Endothelial cell of umbilical vein (primary cell): ENCODE measurements around the gene KLK8. TPM values are rescaled to one million over a fixed set of nuclear protein-coding genes. Genes with fewer than 3 reads are reported as not detected.
"Not testable (repeated sequence)": the region's sequence is repeated elsewhere in the genome, so short reads cannot be mapped to it uniquely, and the experiment has no call there.

ENCODE experiments used
- BruUV-seq: library from RNA; stranded (reverse); fragments of 400-500 nt; replicated peaks from 2 replicates; lab custom pipeline; 2021; lab: Mats Ljungman, UMichigan
- CTCF ChIA-PET: fragments of 300-600, 350-600 bp; sonication (Branson Sonifier 250); formaldehyde crosslinking; loops from one replicate; lab custom pipeline; 2021; ENCODE audit warnings: antibody characterized with exemption, inconsistent platforms; lab: Charles Lee
- POLR2A ChIA-PET: fragments of 300-600, 350-600 bp; sonication (Branson Sonifier 250); formaldehyde crosslinking; loops from one replicate; lab custom pipeline; 2021; ENCODE audit warnings: antibody characterized with exemption, inconsistent platforms; lab: Charles Lee
- DNase-seq: peaks from one replicate; pipeline ENCODE4 v3.0.0-alpha.2; 2011; ENCODE audit warnings: low read depth, low spot score
- FAIRE-seq: peaks from 2 replicates; lab custom pipeline; 2011; peaks lifted over from hg19 to GRCh38; lab: Jason Lieb, UNC
- H2AFZ ChIP-seq: 2 replicates; pipeline ENCODE4 v1.6.0; 2012; ENCODE audit warnings: low read depth, low read length, control low read depth, inconsistent platforms
- H3K27ac ChIP-seq: 2 replicates; pipeline ENCODE4 v1.5.1; 2011; ENCODE audit warnings: low read depth, mild to moderate bottlenecking, control low read depth, low read length, moderate library complexity; ENCODE audit not compliant: insufficient read depth
- H3K27me3 ChIP-seq, 2 experiments: 2 replicates each; pipeline versions ENCODE4 v1.6.0 to v1.6.1; 2011; ENCODE audit warnings: low read length in 2 of 2, mixed read lengths in 1 of 2; ENCODE audit not compliant: control insufficient read depth in 2 of 2, insufficient read depth in 2 of 2
- H3K36me3 ChIP-seq, 2 experiments: 2 replicates in 1 of 2; 3 replicates in 1 of 2; pipeline ENCODE4 v1.5.1; 2011; ENCODE audit warnings: low read length in 2 of 2, mild to moderate bottlenecking in 1 of 2, moderate library complexity in 1 of 2; ENCODE audit not compliant: control insufficient read depth in 2 of 2, insufficient read depth in 2 of 2; ENCODE audit errors: extremely low read depth in 1 of 2
- H3K4me1 ChIP-seq: 3 replicates; pipeline ENCODE4 v1.5.1; 2011; ENCODE audit warnings: mild to moderate bottlenecking, low read length; ENCODE audit not compliant: control insufficient read depth, insufficient read depth; ENCODE audit errors: extremely low read depth
- H3K4me2 ChIP-seq: 2 replicates; pipeline ENCODE4 v1.6.1; 2011; ENCODE audit warnings: low read length, control low read depth, mixed read lengths; ENCODE audit not compliant: insufficient read depth
- H3K4me3 ChIP-seq, 3 experiments: fragments of 200-600 bp in 1 of 3; sonication (generic), shearing (Covaris generic) in 1 of 3; replicated peaks in 1 of 3; 2 replicates each; pipeline ENCODE4 v1.5.1; 2011 to 2016; ENCODE audit warnings: control low read depth in 3 of 3, low read length in 3 of 3, mild to moderate bottlenecking in 2 of 3, inconsistent platforms in 1 of 3, low read depth in 1 of 3, moderate library complexity in 1 of 3; ENCODE audit not compliant: insufficient read depth in 1 of 3
- H3K79me2 ChIP-seq: 2 replicates; pipeline ENCODE4 v1.6.0; 2012; ENCODE audit warnings: low read length, inconsistent platforms; ENCODE audit not compliant: control insufficient read depth, insufficient read depth
- H3K9ac ChIP-seq: replicated peaks from 2 replicates; pipeline ENCODE3; 2011; ENCODE audit warnings: low read length, control low read depth; ENCODE audit not compliant: insufficient read depth; ENCODE audit errors: extremely low read depth
- H3K9me1 ChIP-seq: replicated peaks from 3 replicates; pipeline ENCODE4 v1.6.0; 2011; ENCODE audit warnings: mild to moderate bottlenecking, low read length; ENCODE audit not compliant: control insufficient read depth, insufficient read depth; ENCODE audit errors: extremely low read depth
- H3K9me3 ChIP-seq: replicated peaks from 2 replicates; pipeline ENCODE4 v1.5.1; 2012; ENCODE audit warnings: low read length, inconsistent platforms; ENCODE audit not compliant: control insufficient read depth, insufficient read depth
- H4K20me1 ChIP-seq: replicated peaks from 2 replicates; pipeline ENCODE3; 2011; ENCODE audit warnings: mild to moderate bottlenecking, low read length; ENCODE audit not compliant: control insufficient read depth, insufficient read depth; ENCODE audit errors: extremely low read depth
- EZH2 ChIP-seq: IDR thresholded peaks from 2 replicates; pipeline ENCODE4 v1.6.1; 2012; ENCODE audit warnings: borderline replicate concordance, low read depth, mild to moderate bottlenecking, moderate library complexity, low read length, inconsistent platforms; ENCODE audit not compliant: severe bottlenecking
- FOS ChIP-seq: IDR thresholded peaks from 2 replicates; pipeline ENCODE4 v1.6.1; 2011; ENCODE audit warnings: mild to moderate bottlenecking, low read length, moderate library complexity, borderline replicate concordance; ENCODE audit not compliant: insufficient read depth
- GATA2 ChIP-seq: IDR thresholded peaks from 2 replicates; pipeline ENCODE4 v1.7.0; 2011; ENCODE audit warnings: low read depth, mild to moderate bottlenecking, moderate library complexity, mixed read lengths, low read length; ENCODE audit not compliant: insufficient read length, insufficient read depth
- JUN ChIP-seq: IDR thresholded peaks from 2 replicates; pipeline ENCODE4 v1.6.1; 2011; ENCODE audit warnings: borderline replicate concordance, low read depth; ENCODE audit not compliant: insufficient read length, insufficient read depth
- MYC ChIP-seq: IDR thresholded peaks from one replicate; pipeline ENCODE4 v1.6.1; 2011; ENCODE audit warnings: mild to moderate bottlenecking, low read depth, low read length
- POLR2A ChIP-seq: IDR thresholded peaks from 2 replicates; pipeline ENCODE4 v1.6.1; 2012; ENCODE audit warnings: low read depth, mild to moderate bottlenecking, control low read depth, low read length
- POLR2AphosphoS5 ChIP-seq: IDR thresholded peaks from 2 replicates; pipeline ENCODE4 v1.6.1; 2012; ENCODE audit warnings: low read depth, mild to moderate bottlenecking, control low read depth, low read length, moderate library complexity; ENCODE audit not compliant: insufficient read depth
- dilution Hi-C: fragments of 300-500 bp; cut with MboI; formaldehyde crosslinking; loops from one replicate; pipeline ENCODE4 v1.15.0; 2019; ENCODE audit warnings: low sequenced_read_pairs; ENCODE audit not compliant: extremely low pct_ligation_motif_present
- intact Hi-C: fragments of 100-400 bp; cut with micrococcal nuclease; formaldehyde crosslinking; loops from one replicate; pipeline ENCODE4 v1.10.0; 2022
- polyA plus RNA-seq, 4 experiments: library from polyadenylated mRNA; depleted of rRNA in 3 of 4; stranded (reverse) in 3 of 4; unstranded in 1 of 4; fragments of >200 nt; gene quantifications; 2 replicates each; pipeline versions ENCODE4 v1.2.1 to v1.2.3, GENCODE V29; 2011 to 2012; ENCODE audit warnings: missing spikeins in 1 of 4
- total RNA-seq: library from RNA; stranded (reverse); gene quantifications from 2 replicates; pipeline ENCODE4 v1.2.3, GENCODE V29; 2021
- TF ChIP-seq, protein P1 (sequence below), 2 donors: IDR thresholded peaks; 1 replicate in 1 of 2; 2 replicates in 1 of 2; pipeline ENCODE4 v1.5.1; 2011; ENCODE audit warnings: low read length in 2 of 2, mild to moderate bottlenecking in 2 of 2, moderate library complexity in 2 of 2, control low read depth in 1 of 2, inconsistent platforms in 1 of 2, low read depth in 1 of 2; ENCODE audit not compliant: insufficient read depth in 1 of 2; ENCODE audit errors: extremely low read depth in 1 of 2
- TF ChIP-seq, protein P2 (sequence below): IDR thresholded peaks from 2 replicates; pipeline ENCODE4 v1.6.1; 2011; ENCODE audit not compliant: insufficient read depth, insufficient read length

Gene KLK8
- total and polyA plus RNA-seq, 2 donors (not counting 3 experiments of a cell fraction or from before 2014, with no cell fraction given): not detected

GRCh38 chr19:50972795-50973376, 28.5 kb downstream of the KLK8 start:
- CTCF ChIA-PET: no interaction called here
- DNase-seq: no peak
- BruUV-seq: no TSS peak
- Histone ChIP-seq H3K4me1 (no peaks in the 10 kb centered on the region), H2AFZ (no peak overlapping the region), H3K9me1 (no peaks in the 10 kb centered on the region), H3K9ac (no peak overlapping the region), H3K79me2 (no peaks in the 10 kb centered on the region), H3K27me3 (no peaks in the 10 kb centered on the region), H3K4me3 (no peak overlapping the region), H3K9me3 (no peaks in the 10 kb centered on the region), H3K4me2 (no peak overlapping the region), H3K27ac (no peak overlapping the region), H4K20me1 (no peaks in the 10 kb centered on the region), H3K36me3 (no peaks in the 10 kb centered on the region)
- dilution Hi-C loops: no loop called here
- FAIRE-seq: no peak
- no peak for TF ChIP-seq POLR2AphosphoS5
- no peak for TF ChIP-seq MYC
- no peak for TF ChIP-seq GATA2
- no peak for TF ChIP-seq POLR2A
- TF ChIP-seq, protein P1, sequence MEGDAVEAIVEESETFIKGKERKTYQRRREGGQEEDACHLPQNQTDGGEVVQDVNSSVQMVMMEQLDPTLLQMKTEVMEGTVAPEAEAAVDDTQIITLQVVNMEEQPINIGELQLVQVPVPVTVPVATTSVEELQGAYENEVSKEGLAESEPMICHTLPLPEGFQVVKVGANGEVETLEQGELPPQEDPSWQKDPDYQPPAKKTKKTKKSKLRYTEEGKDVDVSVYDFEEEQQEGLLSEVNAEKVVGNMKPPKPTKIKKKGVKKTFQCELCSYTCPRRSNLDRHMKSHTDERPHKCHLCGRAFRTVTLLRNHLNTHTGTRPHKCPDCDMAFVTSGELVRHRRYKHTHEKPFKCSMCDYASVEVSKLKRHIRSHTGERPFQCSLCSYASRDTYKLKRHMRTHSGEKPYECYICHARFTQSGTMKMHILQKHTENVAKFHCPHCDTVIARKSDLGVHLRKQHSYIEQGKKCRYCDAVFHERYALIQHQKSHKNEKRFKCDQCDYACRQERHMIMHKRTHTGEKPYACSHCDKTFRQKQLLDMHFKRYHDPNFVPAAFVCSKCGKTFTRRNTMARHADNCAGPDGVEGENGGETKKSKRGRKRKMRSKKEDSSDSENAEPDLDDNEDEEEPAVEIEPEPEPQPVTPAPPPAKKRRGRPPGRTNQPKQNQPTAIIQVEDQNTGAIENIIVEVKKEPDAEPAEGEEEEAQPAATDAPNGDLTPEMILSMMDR (IDR thresholded peaks at IDR 0.05; ENCODE audit: extremely low read depth in 1 of 2, insufficient read depth in 1 of 2, low read depth in 1 of 2, low read length in 2 of 2): no peak
- TF ChIP-seq, protein P2, sequence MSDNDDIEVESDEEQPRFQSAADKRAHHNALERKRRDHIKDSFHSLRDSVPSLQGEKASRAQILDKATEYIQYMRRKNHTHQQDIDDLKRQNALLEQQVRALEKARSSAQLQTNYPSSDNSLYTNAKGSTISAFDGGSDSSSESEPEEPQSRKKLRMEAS: no peak
- TF ChIP-seq JUN: no peak
- TF ChIP-seq FOS: no peak
- TF ChIP-seq EZH2: no peak
- POLR2A ChIA-PET: no interaction called here
- intact Hi-C loops: no loop called here

DNA sequence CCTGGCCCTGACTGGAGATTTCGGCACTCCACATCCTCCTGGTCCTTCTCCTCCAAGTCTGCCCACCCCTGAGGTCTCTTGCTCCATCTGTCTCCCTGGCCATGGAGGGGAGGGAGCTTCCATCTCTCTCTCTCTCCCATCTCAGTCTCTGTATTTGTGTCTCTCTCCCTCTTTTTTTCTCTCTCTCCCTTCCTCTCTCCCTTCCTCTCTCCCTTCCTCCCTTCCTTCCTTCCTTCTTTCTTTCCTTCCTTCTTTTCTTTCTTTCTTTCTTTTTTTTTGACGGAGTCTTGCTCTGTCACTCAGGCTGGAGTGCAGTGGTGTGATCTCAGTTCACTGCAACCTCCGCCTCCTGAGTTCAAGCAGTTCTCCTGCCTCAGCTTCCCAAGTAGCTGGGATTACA, 31.6 kb downstream of the KLK8 start:
- H3K4me3 ChIP-seq, H3K9ac ChIP-seq, FAIRE-seq, H3K9me1 ChIP-seq, BruUV-seq, H3K4me1 ChIP-seq, H3K79me2 ChIP-seq, H3K36me3 ChIP-seq, H3K4me2 ChIP-seq, H2AFZ ChIP-seq, POLR2A ChIA-PET, DNase-seq, dilution Hi-C loops, H3K27me3 ChIP-seq, intact Hi-C loops, H3K9me3 ChIP-seq, H3K27ac ChIP-seq, H4K20me1 ChIP-seq: not testable (repeated sequence)
- CTCF ChIA-PET: interaction anchor here (1.0 kb wide), 1 partner anchor 47 kb away, joined by 3 read pairs; no protein-coding TSS in a partner anchor
